GM23338 (cell line): ENCODE results near the gene AKAP1. TPM values are rescaled to one million over a fixed set of nuclear protein-coding genes. Genes with fewer than 3 reads are reported as not detected.

Experiments used
- ATAC-seq: fragments of 200-7000 bp; cut with Tn5 transposase; 3 replicates; pipeline ENCODE4 v1.9.1; 2020
- DNase-seq: peaks from one replicate; pipeline ENCODE4 v3.0.0-alpha.2; 2015; ENCODE audit warnings: low spot score
- H2AFZ ChIP-seq: fragments of 200-600 bp; sonication (generic); 2 replicates; pipeline ENCODE4 v1.8.0; 2016; ENCODE audit warnings: antibody characterized with exemption, mild to moderate bottlenecking, moderate library complexity
- H3F3A ChIP-seq: fragments of 200-600 bp; sonication (generic); replicated peaks from 2 replicates; pipeline ENCODE4 v1.8.0; 2017; ENCODE audit warnings: antibody characterized with exemption, mixed run types, low read depth
- H3K27ac ChIP-seq: fragments of 200-600 bp; sonication (generic); 2 replicates; pipeline ENCODE4 v1.6.1; 2016; ENCODE audit warnings: low read depth
- H3K27me3 ChIP-seq: fragments of 200-600 bp; sonication (generic); 2 replicates; pipeline ENCODE4 v1.8.0; 2016; ENCODE audit warnings: mild to moderate bottlenecking, mixed run types, moderate library complexity; ENCODE audit not compliant: insufficient read depth
- H3K36me3 ChIP-seq: fragments of 200-600 bp; sonication (generic); 2 replicates; pipeline ENCODE4 v1.8.0; 2016; ENCODE audit warnings: mild to moderate bottlenecking; ENCODE audit not compliant: insufficient read depth
- H3K4me1 ChIP-seq: fragments of 200-600 bp; sonication (generic); 2 replicates; pipeline ENCODE4 v1.8.0; 2016; ENCODE audit warnings: mild to moderate bottlenecking, moderate library complexity; ENCODE audit not compliant: insufficient read depth
- H3K4me2 ChIP-seq: fragments of 200-600 bp; sonication (generic); 2 replicates; pipeline ENCODE4 v1.7.1; 2017; ENCODE audit warnings: mixed run types
- H3K4me3 ChIP-seq: fragments of 200-600 bp; sonication (generic); 2 replicates; pipeline ENCODE4 v1.6.1; 2016; ENCODE audit warnings: mixed run types
- H3K79me2 ChIP-seq: fragments of 200-600 bp; sonication (generic); replicated peaks from 2 replicates; pipeline ENCODE4 v1.8.0; 2017; ENCODE audit warnings: mild to moderate bottlenecking; ENCODE audit not compliant: insufficient read depth
- H3K9me2 ChIP-seq: fragments of 200-600 bp; sonication (generic); 2 replicates; pipeline ENCODE4 v1.8.0; 2017; ENCODE audit not compliant: insufficient read depth
- H4K20me1 ChIP-seq: fragments of 200-600 bp; sonication (generic); replicated peaks from 2 replicates; pipeline ENCODE4 v1.8.0; 2017; ENCODE audit warnings: mild to moderate bottlenecking; ENCODE audit not compliant: insufficient read depth
- H3K27ac Mint-ChIP-seq: 2 replicates; pipeline ENCODE4 v1.8.0; 2020; ENCODE audit warnings: inconsistent platforms, mild to moderate bottlenecking, moderate library complexity, mixed read lengths
- H3K27me3 Mint-ChIP-seq: 3 replicates; pipeline ENCODE4 v1.8.0; 2022; ENCODE audit warnings: low read depth, mild to moderate bottlenecking, moderate library complexity, mixed read lengths, inconsistent platforms; ENCODE audit not compliant: insufficient read depth, poor library complexity
- H3K36me3 Mint-ChIP-seq: 3 replicates; pipeline ENCODE4 v1.8.0; 2021; ENCODE audit warnings: low read depth, mild to moderate bottlenecking, inconsistent platforms, moderate library complexity, mixed read lengths
- H3K4me1 Mint-ChIP-seq: 3 replicates; pipeline ENCODE4 v1.8.0; 2020; ENCODE audit warnings: mild to moderate bottlenecking, inconsistent platforms, mixed read lengths
- H3K4me3 Mint-ChIP-seq: 3 replicates; pipeline ENCODE4 v1.8.0; 2021; ENCODE audit warnings: moderate library complexity, mild to moderate bottlenecking, inconsistent platforms, mixed read lengths
- H3K9me3 Mint-ChIP-seq: 3 replicates; pipeline ENCODE4 v1.8.0; 2020; ENCODE audit warnings: moderate library complexity, mild to moderate bottlenecking, inconsistent platforms, mixed read lengths
- CTCF ChIP-seq, 2 experiments: fragments of 200-600 bp in 1 of 2; sonication (generic) in 1 of 2; conservative IDR thresholded peaks; 2 replicates each; pipeline versions ENCODE4 v1.5.1 to v1.6.1; 2016 to 2017; ENCODE audit warnings: antibody characterized with exemption in 2 of 2, low read depth in 2 of 2, mild to moderate bottlenecking in 2 of 2, moderate library complexity in 1 of 2
- ETS1 ChIP-seq: IDR thresholded peaks from 2 replicates; pipeline ENCODE4 v1.6.1; 2016; ENCODE audit warnings: antibody characterized with exemption
- EZH2 ChIP-seq: fragments of 200-600 bp; sonication (generic); IDR thresholded peaks from one replicate; pipeline ENCODE4 v1.8.0; 2017; ENCODE audit warnings: antibody characterized with exemption, mild to moderate bottlenecking, low read depth; ENCODE audit not compliant: unreplicated experiment
- EZH2phosphoT487 ChIP-seq: fragments of 200-600 bp; sonication (generic); IDR thresholded peaks from one replicate; pipeline ENCODE4 v1.8.1; 2018; ENCODE audit warnings: antibody characterized with exemption; ENCODE audit not compliant: unreplicated experiment
- JUNB ChIP-seq: IDR thresholded peaks from one replicate; pipeline ENCODE4 v1.6.1; 2016; ENCODE audit warnings: antibody characterized with exemption; ENCODE audit not compliant: unreplicated experiment
- REST ChIP-seq: IDR thresholded peaks from one replicate; pipeline ENCODE4 v1.6.1; 2018; ENCODE audit warnings: antibody characterized with exemption; ENCODE audit not compliant: unreplicated experiment
- STAT1 ChIP-seq: IDR thresholded peaks from one replicate; pipeline ENCODE4 v1.6.1; 2016; ENCODE audit warnings: antibody characterized with exemption; ENCODE audit not compliant: unreplicated experiment
- ZNF331 ChIP-seq: fragments of 250-450 bp; sonication (Bioruptor Pico); IDR thresholded peaks from 2 replicates; pipeline ENCODE4 v1.5.0; 2020; ENCODE audit warnings: low read depth, mild to moderate bottlenecking, moderate library complexity
- polyA plus RNA-seq: library from polyadenylated mRNA; unstranded; fragments of >200 nt; fragmentation: Nextera tagmentation; extraction: Ambion mirVana; gene quantifications from 2 replicates; pipeline ENCODE4 v1.2.1, GENCODE V29; 2016
- total RNA-seq: library from RNA; depleted of rRNA; stranded (reverse); fragments of >200 nt; shearing (Covaris generic); gene quantifications from 2 replicates; pipeline ENCODE4 v1.2.3, GENCODE V29; 2014

Gene AKAP1
- total and polyA plus RNA-seq, 2 experiments from 2014 or later: 19.6 to 45.9 TPM

- Mint-ChIP-seq H3K36me3 (no peaks in the 10 kb centered on the region; the same call in 2 of the 3 replicates), H3K9me3 (no peaks in the 10 kb centered on the region), H3K27me3 (peaks cover 16% of the 10 kb centered on the region), H3K27ac (no peak overlapping the region), H3K4me3 (no peak overlapping the region), H3K4me1 (peaks cover 70% of the 10 kb centered on the region)
- peaks cover 61% of the 10 kb centered on the region for H3K4me1 ChIP-seq
- TF ChIP-seq ETS1: no peak
- TF ChIP-seq REST: no peak
- TF ChIP-seq EZH2phosphoT487: no peak
- TF ChIP-seq CTCF (conservative IDR thresholded peaks at IDR 0.05; ENCODE audit: low read depth in 2 of 2): no peak
- H4K20me1 ChIP-seq: peaks cover 62% of the 10 kb centered on the region
- ATAC-seq: no peak
- no peak overlapping the region for H3K27ac ChIP-seq
- H3F3A ChIP-seq: no peaks in the 10 kb centered on the region; the same call in 1 of the 2 replicates
- H3K79me2 ChIP-seq: peaks cover 82% of the 10 kb centered on the region
- no peak overlapping the region for H3K4me3 ChIP-seq
- H3K9me2 ChIP-seq: no peaks in the 10 kb centered on the region
- H2AFZ ChIP-seq: no peak overlapping the region
- DNase-seq: no peak
- peaks cover 18% of the 10 kb centered on the region for H3K27me3 ChIP-seq
- peak overlapping the region; percentile 62; the same call in 1 of the 2 replicates for H3K4me2 ChIP-seq
- H3K36me3 ChIP-seq: no peaks in the 10 kb centered on the region
Observed at GRCh38 chr17:57089391-57089790, 4.3 kb downstream of the AKAP1 start.

GRCh38 chr17:57090560-57091185, 5.6 kb downstream of the AKAP1 start:
- Histone ChIP-seq H3K79me2 (peaks cover 95% of the 10 kb centered on the region), H3K4me2 (peak overlapping the region; percentile 62)
- no peak for TF ChIP-seq ETS1
- no peak for TF ChIP-seq ZNF331 (CRISPR knock-in tag)
- no peak for TF ChIP-seq EZH2phosphoT487
- TF ChIP-seq JUNB: no peak
- TF ChIP-seq EZH2: no peak
- TF ChIP-seq STAT1: no peak

More at GRCh38 chr17:57090560-57091185, 5.6 kb downstream of the AKAP1 start:
- Histone ChIP-seq H3K27me3 (peaks cover 16% of the 10 kb centered on the region), H3F3A (no peaks in the 10 kb centered on the region; the same call in 1 of the 2 replicates), H3K4me3 (0 out of 2 replicates have a peak overlapping the region, but pooled peaks have one; percentile 3), H4K20me1 (peaks cover 62% of the 10 kb centered on the region), H2AFZ (no peak overlapping the region), H3K27ac (no peak overlapping the region), H3K36me3 (no peaks in the 10 kb centered on the region), H3K4me1 (peaks cover 61% of the 10 kb centered on the region), H3K9me2 (no peaks in the 10 kb centered on the region)
- Mint-ChIP-seq H3K4me3 (no peak overlapping the region), H3K4me1 (peaks cover 71% of the 10 kb centered on the region), H3K9me3 (no peaks in the 10 kb centered on the region), H3K27me3 (peaks cover 13% of the 10 kb centered on the region), H3K27ac (no peak overlapping the region), H3K36me3 (no peaks in the 10 kb centered on the region; the same call in 2 of the 3 replicates)
- DNase-seq: no peak
- ATAC-seq: no peak
